Measurements from ENCODE around the gene CHCHD3.

CHCHD3 gene

DNA sequence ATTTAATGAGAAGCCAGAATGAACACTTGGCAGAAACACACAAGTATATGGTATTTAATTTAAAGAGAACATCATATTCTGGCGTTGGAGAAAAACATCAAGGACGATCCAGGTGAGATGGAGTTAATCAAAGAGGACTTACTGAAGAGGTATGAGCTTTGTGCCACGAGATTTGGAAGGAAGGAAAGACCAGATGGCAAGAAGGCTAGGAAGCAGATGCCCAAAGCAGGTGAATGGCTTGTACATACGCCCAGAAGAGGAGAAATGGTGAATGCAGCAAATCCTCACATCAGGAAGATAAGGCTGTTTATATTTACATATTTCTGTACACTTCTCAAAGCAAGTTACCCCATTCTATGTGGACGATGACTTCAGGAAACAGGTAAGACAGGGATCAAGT is 341.7 kb downstream of the CHCHD3 start:
- DNase-seq (ENCODE audit: low read depth): no peak

- peak; percentile 34 for DNase-seq (ENCODE audit: low read depth)
Measured at GRCh38 chr7:132739271-132739955, 342.5 kb downstream of the CHCHD3 start.

DNA sequence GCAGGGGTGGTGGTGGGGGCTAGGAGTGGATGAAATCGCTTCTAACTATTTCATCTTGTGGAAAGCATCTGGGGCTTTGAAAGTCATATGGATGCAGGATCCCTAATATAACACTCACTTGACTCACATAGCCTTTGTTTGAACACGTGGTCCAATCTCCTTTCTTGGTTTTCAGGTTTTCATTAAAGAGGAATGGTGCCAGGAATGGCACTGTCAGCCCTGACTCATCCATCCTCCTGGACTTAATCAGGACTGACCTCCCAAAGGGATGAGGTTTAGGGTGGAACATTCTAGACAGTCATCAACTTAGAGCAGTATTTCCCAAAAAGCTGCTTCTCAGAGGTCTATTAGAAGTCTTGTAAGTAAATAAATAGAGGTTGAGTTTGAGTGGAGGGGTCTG is 343.6 kb downstream of the CHCHD3 start:
- DNase-seq (ENCODE audit: low read depth): peak; percentile 58

- no peak for DNase-seq (ENCODE audit: low read depth)
Measured at GRCh38 chr7:132735476-132735875, 346.4 kb downstream of the CHCHD3 start.
